ENCODE results near the gene NAP1L4.

Gene NAP1L4

GRCh38 chr11:2902784-2903671, 89.1 kb downstream of the NAP1L4 start:
- DNase-seq = no peak

GRCh38 chr11:2901854-2902783, 90.0 kb downstream of the NAP1L4 start:
- peak; percentile 95 for DNase-seq

GRCh38 chr11:2901196-2901796, 90.8 kb downstream of the NAP1L4 start:
- DNase-seq = no peak

GRCh38 chr11:2899080-2899783, 92.9 kb downstream of the NAP1L4 start:
- DNase-seq = no peak

GRCh38 chr11:2898366-2899079, 93.6 kb downstream of the NAP1L4 start:
- DNase-seq = peak; percentile 41

- DNase-seq = no peak
Measured at GRCh38 chr11:2897048-2897447, 95.1 kb downstream of the NAP1L4 start.

GRCh38 chr11:2896047-2896446, 96.1 kb downstream of the NAP1L4 start:
- no peak for DNase-seq

All from stimulated activated naive CD4-positive, alpha-beta T cell treated with Interleukin-2 at 50 U/mL for 16 hours (primary cell).